Panc1 (cell line): ENCODE data around the gene MAML1.

Experiments used
- POLR2AphosphoS5 ChIP-seq: IDR thresholded peaks from 2 replicates; pipeline ENCODE4 v1.6.1; 2012; ENCODE audit warnings: mild to moderate bottlenecking, low read depth, low read length, moderate library complexity
- SIN3A ChIP-seq: IDR thresholded peaks from 2 replicates; pipeline ENCODE4 v1.6.1; 2012; ENCODE audit warnings: low read depth, mild to moderate bottlenecking, low read length, moderate library complexity, borderline replicate concordance; ENCODE audit not compliant: insufficient read depth
- TF ChIP-seq, protein P1 (sequence below): fragments of 450-650 bp; IDR thresholded peaks from 2 replicates; pipeline ENCODE4 v1.5.1; 2017; ENCODE audit warnings: mild to moderate bottlenecking

- TF ChIP-seq, protein P1, sequence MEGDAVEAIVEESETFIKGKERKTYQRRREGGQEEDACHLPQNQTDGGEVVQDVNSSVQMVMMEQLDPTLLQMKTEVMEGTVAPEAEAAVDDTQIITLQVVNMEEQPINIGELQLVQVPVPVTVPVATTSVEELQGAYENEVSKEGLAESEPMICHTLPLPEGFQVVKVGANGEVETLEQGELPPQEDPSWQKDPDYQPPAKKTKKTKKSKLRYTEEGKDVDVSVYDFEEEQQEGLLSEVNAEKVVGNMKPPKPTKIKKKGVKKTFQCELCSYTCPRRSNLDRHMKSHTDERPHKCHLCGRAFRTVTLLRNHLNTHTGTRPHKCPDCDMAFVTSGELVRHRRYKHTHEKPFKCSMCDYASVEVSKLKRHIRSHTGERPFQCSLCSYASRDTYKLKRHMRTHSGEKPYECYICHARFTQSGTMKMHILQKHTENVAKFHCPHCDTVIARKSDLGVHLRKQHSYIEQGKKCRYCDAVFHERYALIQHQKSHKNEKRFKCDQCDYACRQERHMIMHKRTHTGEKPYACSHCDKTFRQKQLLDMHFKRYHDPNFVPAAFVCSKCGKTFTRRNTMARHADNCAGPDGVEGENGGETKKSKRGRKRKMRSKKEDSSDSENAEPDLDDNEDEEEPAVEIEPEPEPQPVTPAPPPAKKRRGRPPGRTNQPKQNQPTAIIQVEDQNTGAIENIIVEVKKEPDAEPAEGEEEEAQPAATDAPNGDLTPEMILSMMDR, result no peak
- no peak for TF ChIP-seq POLR2AphosphoS5
- no peak for TF ChIP-seq SIN3A
Observed at GRCh38 chr5:179799644-179799973, 67.0 kb downstream of the MAML1 start.
